H9 (cell line): ENCODE measurements around the gene AIFM1. TPM values are rescaled to one million over a fixed set of nuclear protein-coding genes. Genes with fewer than 3 reads are reported as not detected.

ENCODE experiments used
- DNase-seq: peaks from one replicate; pipeline ENCODE4 v3.0.0-alpha.2; 2017
- H2AFZ ChIP-seq: one replicate; pipeline ENCODE4 v1.6.1; 2013; ENCODE audit warnings: mild to moderate bottlenecking, low read length, control low read depth, moderate library complexity
- H2AK5ac ChIP-seq: 2 replicates; pipeline ENCODE4 v1.6.1; 2013; ENCODE audit warnings: low read length, control low read depth, mixed read lengths; ENCODE audit not compliant: insufficient read length
- H2BK120ac ChIP-seq: one replicate; pipeline ENCODE4 v1.6.1; 2013; ENCODE audit warnings: low read depth, mild to moderate bottlenecking, low read length, control low read depth, inconsistent platforms; ENCODE audit not compliant: poor library complexity, severe bottlenecking
- H2BK12ac ChIP-seq: 2 replicates; pipeline ENCODE4 v1.6.1; 2013; ENCODE audit warnings: low read length, control low read depth, mixed read lengths, low read depth; ENCODE audit not compliant: insufficient read length
- H2BK15ac ChIP-seq: 2 replicates; pipeline ENCODE4 v1.6.1; 2013; ENCODE audit warnings: low read depth, low read length, control low read depth
- H2BK20ac ChIP-seq: one replicate; pipeline ENCODE4 v1.6.1; 2013; ENCODE audit warnings: low read depth, mild to moderate bottlenecking, low read length, control low read depth, inconsistent platforms; ENCODE audit not compliant: poor library complexity, severe bottlenecking
- H2BK5ac ChIP-seq: 2 replicates; pipeline ENCODE4 v1.6.1; 2013; ENCODE audit warnings: low read length, control low read depth, mixed read lengths; ENCODE audit not compliant: insufficient read length
- H3K14ac ChIP-seq: 2 replicates; pipeline ENCODE4 v1.6.1; 2013; ENCODE audit warnings: low read length, control low read depth; ENCODE audit not compliant: insufficient read depth
- H3K18ac ChIP-seq: 2 replicates; pipeline ENCODE4 v1.6.1; 2013; ENCODE audit warnings: low read depth, mild to moderate bottlenecking, mixed read lengths, low read length, control low read depth; ENCODE audit not compliant: insufficient read length
- H3K23ac ChIP-seq: 2 replicates; pipeline ENCODE4 v1.6.1; 2013; ENCODE audit warnings: low read length, control low read depth, mixed read lengths, low read depth; ENCODE audit not compliant: insufficient read length
- H3K23me2 ChIP-seq: 2 replicates; pipeline ENCODE4 v1.6.1; 2013; ENCODE audit warnings: low read depth, mild to moderate bottlenecking, mixed read lengths, low read length, control low read depth; ENCODE audit not compliant: insufficient read length, poor library complexity, severe bottlenecking
- H3K27ac ChIP-seq: 2 replicates; pipeline ENCODE4 v1.5.1; 2013; ENCODE audit warnings: low read length, control low read depth, mixed read lengths, low read depth; ENCODE audit not compliant: insufficient read length
- H3K27me3 ChIP-seq: 2 replicates; pipeline ENCODE4 v1.6.1; 2013; ENCODE audit warnings: low read length, control low read depth, inconsistent platforms; ENCODE audit not compliant: insufficient read depth
- H3K4ac ChIP-seq: 2 replicates; pipeline ENCODE4 v1.6.1; 2013; ENCODE audit warnings: low read depth, mild to moderate bottlenecking, control low read depth, inconsistent platforms, low read length, moderate library complexity
- H3K4me1 ChIP-seq: 2 replicates; pipeline ENCODE4 v1.6.1; 2013; ENCODE audit warnings: low read length, control low read depth, inconsistent platforms; ENCODE audit not compliant: insufficient read depth
- H3K4me2 ChIP-seq: 2 replicates; pipeline ENCODE4 v1.6.1; 2013; ENCODE audit warnings: low read length, control low read depth, mixed read lengths; ENCODE audit not compliant: insufficient read length, insufficient read depth
- H3K56ac ChIP-seq: 2 replicates; pipeline ENCODE4 v1.6.1; 2013; ENCODE audit warnings: low read depth, mild to moderate bottlenecking, mixed read lengths, low read length, control low read depth; ENCODE audit not compliant: insufficient read length
- H3K79me1 ChIP-seq: 2 replicates; pipeline ENCODE4 v1.6.1; 2013; ENCODE audit warnings: low read depth, mild to moderate bottlenecking, moderate library complexity, low read length, control low read depth, inconsistent platforms; ENCODE audit not compliant: insufficient read depth, poor library complexity, severe bottlenecking
- H3K79me2 ChIP-seq: 2 replicates; pipeline ENCODE4 v1.6.1; 2013; ENCODE audit warnings: low read length, control low read depth, inconsistent platforms; ENCODE audit not compliant: insufficient read depth
- H3K9ac ChIP-seq: 2 replicates; pipeline ENCODE4 v1.6.1; 2013; ENCODE audit warnings: low read length, control low read depth, mixed read lengths; ENCODE audit not compliant: insufficient read length; ENCODE audit errors: extremely low read depth
- H3K9me3 ChIP-seq: one replicate; pipeline ENCODE4 v1.6.1; 2013; ENCODE audit warnings: low read depth, low read length, inconsistent platforms; ENCODE audit not compliant: control insufficient read depth
- H3T11ph ChIP-seq: one replicate; pipeline ENCODE4 v1.6.1; 2013; ENCODE audit warnings: mild to moderate bottlenecking, low read length, control low read depth, inconsistent platforms
- H4K20me1 ChIP-seq: one replicate; pipeline ENCODE4 v1.6.1; 2013; ENCODE audit not compliant: control insufficient read depth, insufficient read length, insufficient read depth
- H4K5ac ChIP-seq: 2 replicates; pipeline ENCODE4 v1.6.1; 2013; ENCODE audit warnings: low read depth, mild to moderate bottlenecking, mixed read lengths, low read length, control low read depth; ENCODE audit not compliant: insufficient read length
- H4K8ac ChIP-seq: replicated peaks from 2 replicates; pipeline ENCODE4 v1.6.1; 2013; ENCODE audit warnings: low read length, control low read depth, mixed read lengths, low read depth; ENCODE audit not compliant: insufficient read length
- H4K91ac ChIP-seq: 2 replicates; pipeline ENCODE4 v1.6.1; 2013; ENCODE audit warnings: low read depth, mild to moderate bottlenecking, moderate library complexity, mixed read lengths, low read length, control low read depth; ENCODE audit not compliant: insufficient read length
- H3K27ac Mint-ChIP-seq, 3 experiments: 2 replicates in 2 of 3; 3 replicates in 1 of 3; pipeline ENCODE4 v1.8.0; 2020 to 2021; ENCODE audit warnings: mixed read lengths in 3 of 3, mild to moderate bottlenecking in 1 of 3, moderate library complexity in 1 of 3
- H3K27me3 Mint-ChIP-seq: 2 replicates; pipeline ENCODE4 v1.8.0; 2021; ENCODE audit warnings: low read depth, mild to moderate bottlenecking, moderate library complexity, mixed read lengths
- H3K36me3 Mint-ChIP-seq, 3 experiments: 2 replicates in 2 of 3; 3 replicates in 1 of 3; pipeline ENCODE4 v1.8.0; 2020 to 2021; ENCODE audit warnings: low read depth in 3 of 3, mixed read lengths in 3 of 3; ENCODE audit not compliant: insufficient read depth in 1 of 3
- H3K4me1 Mint-ChIP-seq, 2 experiments: 2 replicates each; pipeline ENCODE4 v1.8.0; 2020; ENCODE audit warnings: mixed read lengths in 2 of 2
- H3K4me3 Mint-ChIP-seq, 2 experiments: 2 replicates in 1 of 2; 3 replicates in 1 of 2; pipeline ENCODE4 v1.8.0; 2020 to 2021; ENCODE audit warnings: mild to moderate bottlenecking in 2 of 2, mixed read lengths in 2 of 2, moderate library complexity in 1 of 2
- H3K9me3 Mint-ChIP-seq, 2 experiments: 2 replicates in 1 of 2; 3 replicates in 1 of 2; pipeline ENCODE4 v1.8.0; 2020; ENCODE audit warnings: mild to moderate bottlenecking in 2 of 2, mixed read lengths in 2 of 2, moderate library complexity in 1 of 2
- whole genome bisulfite sequencing: extraction: QIAGEN DNeasy Blood & Tissue Kit; methylation state at CpG from one replicate; pipeline ENCODE4 v1.1.7; 2013; ENCODE audit warnings: missing lambda C conversion rate, low lambda C conversion rate, mixed read lengths; ENCODE audit not compliant: insufficient read length; ENCODE audit errors: extremely low coverage; 5-methylcytosine and 5-hydroxymethylcytosine counted together
- long read RNA-seq: library from polyadenylated mRNA; unstranded; transcript quantifications from one replicate; pipeline ENCODE4 v2.0.0, GENCODE V29; 2020
- total RNA-seq: library from RNA; stranded (reverse); gene quantifications from 2 replicates; pipeline ENCODE4 v1.2.1, GENCODE V29; 2021
- TF ChIP-seq, protein P1 (sequence below): fragments of 200-600 bp; sonication (generic); conservative IDR thresholded peaks from 3 replicates; pipeline ENCODE4 v1.8.0; 2021; ENCODE audit warnings: antibody characterized with exemption, mild to moderate bottlenecking

The AIFM1 gene
- 43.7 and 45.9 TPM in 2 replicates for total RNA-seq
- long read RNA-seq, transcript AIFM1-201 (16 exons, 2,260 nt): major isoform, 401 of 427 reads
- long read RNA-seq, partial matches to known transcripts: 7 of 427 reads
- long read RNA-seq, other reads (novel, unspliced or antisense): 19 of 427 reads

DNA sequence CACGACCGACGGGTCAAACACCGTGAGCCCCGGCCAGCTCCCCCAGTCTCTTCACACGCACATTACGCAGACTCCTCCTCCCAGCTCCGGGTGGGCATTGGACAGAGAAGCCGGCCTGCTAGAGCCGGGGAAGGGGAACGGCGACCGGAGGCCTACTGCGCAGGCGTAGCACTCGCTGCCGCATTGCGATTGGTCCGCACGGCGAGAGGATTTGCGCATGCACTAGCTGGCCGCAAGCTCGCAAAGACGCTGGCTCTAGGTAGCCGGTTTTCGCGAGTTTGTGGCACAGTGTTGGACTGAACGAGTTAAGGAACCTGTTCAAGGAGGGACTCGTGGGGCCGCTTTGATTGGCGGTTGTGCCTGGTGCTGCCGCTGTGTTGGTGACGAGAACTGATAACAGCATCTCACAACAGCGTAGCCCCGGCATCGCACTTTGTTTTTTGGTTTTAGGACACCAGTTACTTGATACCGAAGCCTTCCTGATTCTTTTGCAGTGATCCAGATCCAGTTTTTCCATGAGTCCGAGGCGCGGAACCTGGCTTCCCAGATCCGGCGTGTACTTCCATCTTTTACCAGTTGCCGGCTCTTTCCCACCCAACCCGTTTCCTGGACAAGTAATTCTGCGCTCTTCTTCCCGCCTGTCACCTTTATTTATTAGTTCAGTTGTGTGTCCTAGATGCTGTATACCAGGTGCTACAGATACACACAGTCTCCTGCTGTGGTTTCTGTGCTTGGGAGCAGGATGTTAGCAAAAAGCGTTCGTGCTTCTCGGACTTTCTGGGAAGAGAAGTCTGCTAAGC lies at the start of gene AIFM1:
TSS of gene AIFM1 (minus strand) at position 139 of the 800 bp plus-strand sequence. CDS start 185 bp downstream, outside the sequence.
- no peak within 1 kb of the TSS for H2BK120ac ChIP-seq
- Mint-ChIP-seq H3K9me3 (peaks cover 0 to 60% of the 10 kb centered on the region in 2 experiments; a peak in 4 of 5 replicates), H3K36me3 (peaks cover 0 to 1% (median 1%) of the 10 kb centered on the region in 3 experiments; a peak in 3 of 7 replicates), H3K27me3 (no peaks in the 10 kb centered on the region; the same call in 1 of the 2 replicates), H3K27ac (peak within 1 kb of the TSS; percentile 96 to 97 (median 97)), H3K4me3 (peak within 1 kb of the TSS; percentile 92 to 93), H3K4me1 (peaks cover 9 to 14% of the 10 kb centered on the region in 2 experiments; a peak in 3 of 4 replicates)
- no peak within 1 kb of the TSS for H3T11ph ChIP-seq
- H2BK15ac ChIP-seq: no peak within 1 kb of the TSS
- peak within 1 kb of the TSS; percentile 94 for H3K4me2 ChIP-seq
- H3K79me2 ChIP-seq: peaks cover 4% of the 10 kb centered on the region; the same call in 1 of the 2 replicates
- H3K4me1 ChIP-seq: no peaks in the 10 kb centered on the region
- no peak within 1 kb of the TSS for H3K56ac ChIP-seq
- no peak within 1 kb of the TSS for H2BK12ac ChIP-seq
- H3K18ac ChIP-seq: peak within 1 kb of the TSS; percentile 39
- H4K5ac ChIP-seq: no peak within 1 kb of the TSS
- no peak within 1 kb of the TSS for H2BK5ac ChIP-seq
- H3K27me3 ChIP-seq: no peaks in the 10 kb centered on the region
- H4K8ac ChIP-seq: no peak within 1 kb of the TSS
- H2AK5ac ChIP-seq: no peak within 1 kb of the TSS
- H2AFZ ChIP-seq: no peak within 1 kb of the TSS
- H4K91ac ChIP-seq: no peak within 1 kb of the TSS
- TF ChIP-seq, protein P1, sequence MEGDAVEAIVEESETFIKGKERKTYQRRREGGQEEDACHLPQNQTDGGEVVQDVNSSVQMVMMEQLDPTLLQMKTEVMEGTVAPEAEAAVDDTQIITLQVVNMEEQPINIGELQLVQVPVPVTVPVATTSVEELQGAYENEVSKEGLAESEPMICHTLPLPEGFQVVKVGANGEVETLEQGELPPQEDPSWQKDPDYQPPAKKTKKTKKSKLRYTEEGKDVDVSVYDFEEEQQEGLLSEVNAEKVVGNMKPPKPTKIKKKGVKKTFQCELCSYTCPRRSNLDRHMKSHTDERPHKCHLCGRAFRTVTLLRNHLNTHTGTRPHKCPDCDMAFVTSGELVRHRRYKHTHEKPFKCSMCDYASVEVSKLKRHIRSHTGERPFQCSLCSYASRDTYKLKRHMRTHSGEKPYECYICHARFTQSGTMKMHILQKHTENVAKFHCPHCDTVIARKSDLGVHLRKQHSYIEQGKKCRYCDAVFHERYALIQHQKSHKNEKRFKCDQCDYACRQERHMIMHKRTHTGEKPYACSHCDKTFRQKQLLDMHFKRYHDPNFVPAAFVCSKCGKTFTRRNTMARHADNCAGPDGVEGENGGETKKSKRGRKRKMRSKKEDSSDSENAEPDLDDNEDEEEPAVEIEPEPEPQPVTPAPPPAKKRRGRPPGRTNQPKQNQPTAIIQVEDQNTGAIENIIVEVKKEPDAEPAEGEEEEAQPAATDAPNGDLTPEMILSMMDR: no peak
- peaks cover 13% of the 10 kb centered on the region for H3K9me3 ChIP-seq
- no peaks in the 10 kb centered on the region for H4K20me1 ChIP-seq
- H3K23me2 ChIP-seq: peaks cover 3% of the 10 kb centered on the region
- WGBS: no CpG with 5 or more reads among the region's 50 CpGs
- peak; percentile 95 for DNase-seq
- peak within 1 kb of the TSS; percentile 77 for H3K9ac ChIP-seq
- H3K79me1 ChIP-seq: no peaks in the 10 kb centered on the region
- H3K14ac ChIP-seq: no peak within 1 kb of the TSS; the same call in 1 of the 2 replicates
- no peak within 1 kb of the TSS for H3K23ac ChIP-seq
- peak within 1 kb of the TSS; percentile 53 for H3K27ac ChIP-seq
- H2BK20ac ChIP-seq: no peak within 1 kb of the TSS
- H3K4ac ChIP-seq: no peak within 1 kb of the TSS
